ENCODE data around the gene CHST15.

- no peak for TF ChIP-seq CTCF (conservative IDR thresholded peaks at IDR 0.05)
- no peak for TF ChIP-seq ZFX (IDR thresholded peaks at IDR 0.05)
Measured at GRCh38 chr10:124070666-124071065, 22.7 kb downstream of the CHST15 start.
